GM12864 (cell line): Measurements from ENCODE around the gene SEMA6A.

Source experiments
- DNase-seq: peaks from one replicate; pipeline ENCODE4 v3.0.0-alpha.2; 2011; ENCODE audit warnings: low read depth
- H3K4me3 ChIP-seq: 2 replicates; pipeline ENCODE4 v1.5.1; 2011; ENCODE audit warnings: mild to moderate bottlenecking, low read depth, low read length, control low read depth
- TF ChIP-seq, protein P1 (sequence below): IDR thresholded peaks from 2 replicates; pipeline ENCODE4 v1.5.1; 2011; ENCODE audit warnings: low read depth, mild to moderate bottlenecking, moderate library complexity, low read length, control low read depth, inconsistent platforms; ENCODE audit errors: missing control alignments

SEMA6A gene

DNA sequence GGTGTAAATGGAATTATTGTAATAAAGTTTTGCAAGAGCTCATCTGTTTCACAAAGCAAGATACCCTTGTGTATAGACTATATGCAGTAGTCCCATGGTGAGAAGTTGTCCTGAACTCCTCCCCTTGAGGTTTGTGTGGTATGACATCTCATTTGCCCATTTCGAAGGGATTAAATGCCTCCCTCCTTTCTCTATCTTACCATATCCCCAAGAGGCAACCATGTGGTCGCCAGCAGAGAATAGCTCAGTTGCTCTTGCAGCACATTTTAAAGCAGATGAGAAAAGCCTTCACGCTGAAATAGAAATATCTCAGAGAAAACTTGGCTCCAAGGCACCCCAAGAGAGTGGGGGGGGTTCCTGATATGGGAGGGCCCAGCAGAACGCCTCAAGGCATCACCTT is 4.6 kb downstream of the SEMA6A start:
- TF ChIP-seq, protein P1, sequence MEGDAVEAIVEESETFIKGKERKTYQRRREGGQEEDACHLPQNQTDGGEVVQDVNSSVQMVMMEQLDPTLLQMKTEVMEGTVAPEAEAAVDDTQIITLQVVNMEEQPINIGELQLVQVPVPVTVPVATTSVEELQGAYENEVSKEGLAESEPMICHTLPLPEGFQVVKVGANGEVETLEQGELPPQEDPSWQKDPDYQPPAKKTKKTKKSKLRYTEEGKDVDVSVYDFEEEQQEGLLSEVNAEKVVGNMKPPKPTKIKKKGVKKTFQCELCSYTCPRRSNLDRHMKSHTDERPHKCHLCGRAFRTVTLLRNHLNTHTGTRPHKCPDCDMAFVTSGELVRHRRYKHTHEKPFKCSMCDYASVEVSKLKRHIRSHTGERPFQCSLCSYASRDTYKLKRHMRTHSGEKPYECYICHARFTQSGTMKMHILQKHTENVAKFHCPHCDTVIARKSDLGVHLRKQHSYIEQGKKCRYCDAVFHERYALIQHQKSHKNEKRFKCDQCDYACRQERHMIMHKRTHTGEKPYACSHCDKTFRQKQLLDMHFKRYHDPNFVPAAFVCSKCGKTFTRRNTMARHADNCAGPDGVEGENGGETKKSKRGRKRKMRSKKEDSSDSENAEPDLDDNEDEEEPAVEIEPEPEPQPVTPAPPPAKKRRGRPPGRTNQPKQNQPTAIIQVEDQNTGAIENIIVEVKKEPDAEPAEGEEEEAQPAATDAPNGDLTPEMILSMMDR = no peak
- no peak overlapping the region for H3K4me3 ChIP-seq
- no peak for DNase-seq

DNA sequence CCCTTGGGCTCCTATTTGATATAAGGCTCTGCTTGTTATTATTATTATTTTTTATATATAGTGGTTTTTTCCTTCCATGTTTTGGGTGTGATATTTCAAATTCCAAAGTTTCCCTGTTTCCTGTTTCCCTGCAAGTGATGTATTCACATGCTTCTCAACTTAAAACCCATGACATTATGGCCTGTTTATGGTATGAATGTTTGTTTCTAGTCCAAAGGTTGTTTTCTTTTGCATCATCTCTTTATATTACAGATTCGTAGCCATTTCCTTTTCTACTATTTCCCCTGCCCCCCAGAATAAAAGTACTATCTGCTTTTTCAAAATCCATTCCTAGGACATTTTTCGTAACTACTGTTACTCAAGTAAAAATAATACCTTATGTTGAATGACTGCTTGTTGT is 7.5 kb downstream of the SEMA6A start:
- TF ChIP-seq, protein P1 = no peak
- no peak overlapping the region for H3K4me3 ChIP-seq
- DNase-seq = no peak

DNA sequence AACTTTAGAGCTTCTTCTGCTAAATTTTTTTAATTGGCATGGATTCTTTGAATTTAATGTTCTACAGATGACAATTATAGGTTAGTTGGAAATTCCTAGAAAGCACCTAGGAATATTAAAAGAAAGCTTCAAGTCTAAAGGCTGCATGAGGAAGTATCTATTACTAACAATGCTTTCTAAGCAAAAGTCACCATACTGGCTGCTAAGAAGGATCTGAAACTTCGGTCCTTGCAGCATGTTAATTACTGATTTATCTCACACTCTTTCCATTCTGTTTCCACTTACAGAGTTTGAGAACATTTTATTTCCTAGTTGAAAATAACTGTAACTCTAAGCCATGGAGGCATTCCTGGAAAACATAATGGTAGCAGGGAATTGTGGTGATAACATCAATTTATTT is 8.4 kb downstream of the SEMA6A start:
- no peak overlapping the region for H3K4me3 ChIP-seq
- TF ChIP-seq, protein P1 = no peak
- DNase-seq = no peak

DNA sequence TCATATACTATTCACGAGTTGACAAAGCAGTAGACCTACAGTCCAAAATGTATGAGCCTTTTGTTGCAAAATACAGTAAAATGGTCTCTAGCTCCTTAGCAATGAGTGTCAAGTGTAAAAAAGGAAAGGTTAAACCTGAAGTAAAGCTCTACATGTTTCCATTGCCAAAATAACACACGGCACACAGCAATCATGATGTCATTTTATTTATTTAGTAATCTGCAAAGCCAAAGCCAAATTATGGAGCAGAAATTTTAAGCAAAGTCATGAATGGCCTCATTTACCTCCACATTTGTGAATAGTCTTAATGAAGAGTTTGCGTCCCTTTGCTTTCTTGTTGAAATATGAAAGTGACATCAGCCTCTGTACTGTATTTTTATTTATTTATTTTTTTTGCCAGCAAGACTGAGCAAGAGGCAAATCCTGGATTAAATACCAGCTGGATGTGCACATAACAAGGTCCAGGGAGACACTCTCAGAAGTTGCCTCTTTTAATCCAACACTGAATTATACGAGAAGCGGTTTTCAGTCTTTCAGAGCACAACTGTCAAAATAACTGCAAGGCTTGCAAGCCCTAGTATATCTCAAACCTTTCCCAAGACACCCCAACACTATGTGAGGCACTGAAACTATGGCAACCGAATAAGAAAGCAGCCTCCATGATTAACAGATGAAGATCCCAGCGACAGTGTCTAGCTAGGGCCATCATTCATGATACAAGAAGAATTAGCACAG is 9.7 kb downstream of the SEMA6A start:
- TF ChIP-seq, protein P1 = no peak
- no peak for DNase-seq
- H3K4me3 ChIP-seq = no peak overlapping the region

DNA sequence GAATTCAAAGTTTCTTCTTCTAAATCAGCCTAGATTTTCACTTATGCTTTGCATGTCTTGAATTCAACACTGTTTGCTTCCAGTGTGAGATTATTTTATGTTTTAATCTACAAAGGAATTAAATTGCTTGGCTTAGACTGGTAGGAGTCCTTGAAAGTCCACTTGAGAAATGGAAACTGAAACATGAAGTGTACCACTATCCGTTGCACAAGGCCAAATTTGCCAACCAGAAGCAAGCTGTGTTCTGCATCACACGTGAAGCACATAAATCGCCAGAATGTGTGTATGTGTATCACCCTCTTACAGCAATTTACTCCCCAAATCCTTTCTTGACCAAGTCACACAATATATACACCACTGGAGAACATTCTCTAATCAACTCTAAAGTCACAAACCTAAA is 10.3 kb downstream of the SEMA6A start:
- H3K4me3 ChIP-seq = no peak overlapping the region
- no peak for DNase-seq
- TF ChIP-seq, protein P1 = no peak

DNA sequence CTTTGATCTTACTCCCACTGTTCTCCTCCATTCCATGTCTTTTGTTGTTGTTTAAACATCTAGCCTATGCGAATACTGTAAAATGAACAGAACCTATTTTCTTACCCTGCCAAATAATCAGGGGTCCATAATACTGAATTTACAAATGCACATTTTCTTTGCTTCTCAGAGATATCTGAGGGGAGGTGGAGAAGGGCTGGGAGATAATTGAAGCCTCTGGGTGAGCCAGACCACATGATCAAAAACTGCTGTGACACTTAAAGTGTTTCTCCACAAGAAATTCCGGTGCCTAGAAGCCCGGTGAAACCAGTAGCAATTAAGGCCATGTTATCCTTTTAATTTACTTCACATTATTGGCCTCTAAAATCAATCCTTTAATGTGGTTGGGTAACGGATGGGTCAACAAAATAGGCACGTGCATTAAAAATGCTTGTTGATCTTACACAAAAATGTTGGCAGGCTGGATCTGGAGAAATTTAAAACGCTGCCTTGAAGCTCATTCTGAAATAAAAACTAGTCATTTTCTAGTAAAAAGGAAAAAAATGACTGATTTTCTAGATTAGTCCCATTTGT is 10.8 kb downstream of the SEMA6A start:
- no peak for DNase-seq
- H3K4me3 ChIP-seq = no peak overlapping the region
- TF ChIP-seq, protein P1 = no peak

DNA sequence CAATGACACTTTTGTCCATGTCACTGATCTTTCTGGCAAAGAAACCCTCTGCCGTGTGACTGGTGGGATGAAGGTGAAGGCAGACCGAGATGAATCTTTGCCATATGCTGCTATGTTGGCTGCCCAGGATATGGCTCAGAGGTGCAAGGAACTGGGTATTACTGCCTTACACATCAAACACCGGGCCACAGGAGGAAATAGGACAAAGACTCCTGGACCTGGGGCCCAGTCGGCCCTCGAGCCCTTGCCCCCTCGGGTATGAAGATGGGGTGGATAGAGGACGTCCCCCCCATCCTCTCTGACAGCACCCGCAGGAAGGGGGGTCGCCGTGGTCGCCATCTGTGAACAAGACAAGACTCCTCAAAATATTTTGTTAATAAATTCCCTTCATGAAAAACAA is 12.0 kb downstream of the SEMA6A start:
- no peak for DNase-seq

More for the DNA sequence above, 12.0 kb downstream of the SEMA6A start:
- TF ChIP-seq, protein P1 = no peak
- no peak overlapping the region for H3K4me3 ChIP-seq
